ENCODE measurements around the gene MAG.

GRCh38 chr19:35249146-35249847, 42.7 kb upstream of the MAG start:
- no peak for TF ChIP-seq CTCF (IDR thresholded peaks at IDR 0.05)
- no peak for TF ChIP-seq POLR2A (IDR thresholded peaks at IDR 0.05)
